GM21723 (cell line): Measurements from ENCODE around the gene ZBTB21.
"Not testable (repeated sequence)": the region's sequence is repeated elsewhere in the genome, so short reads cannot be mapped to it uniquely, and the experiment has no call there.

Experiments
- ATAC-seq: cut with Tn5 transposase; IDR thresholded peaks from one replicate; pipeline ENCODE4 v1.9.1; 2021; ENCODE audit warnings: mild to moderate bottlenecking, moderate library complexity; ENCODE audit not compliant: unreplicated experiment

ZBTB21 gene

GRCh38 chr21:41971891-41972290 lies 38.3 kb downstream of the ZBTB21 start:
- ATAC-seq: no peak

DNA sequence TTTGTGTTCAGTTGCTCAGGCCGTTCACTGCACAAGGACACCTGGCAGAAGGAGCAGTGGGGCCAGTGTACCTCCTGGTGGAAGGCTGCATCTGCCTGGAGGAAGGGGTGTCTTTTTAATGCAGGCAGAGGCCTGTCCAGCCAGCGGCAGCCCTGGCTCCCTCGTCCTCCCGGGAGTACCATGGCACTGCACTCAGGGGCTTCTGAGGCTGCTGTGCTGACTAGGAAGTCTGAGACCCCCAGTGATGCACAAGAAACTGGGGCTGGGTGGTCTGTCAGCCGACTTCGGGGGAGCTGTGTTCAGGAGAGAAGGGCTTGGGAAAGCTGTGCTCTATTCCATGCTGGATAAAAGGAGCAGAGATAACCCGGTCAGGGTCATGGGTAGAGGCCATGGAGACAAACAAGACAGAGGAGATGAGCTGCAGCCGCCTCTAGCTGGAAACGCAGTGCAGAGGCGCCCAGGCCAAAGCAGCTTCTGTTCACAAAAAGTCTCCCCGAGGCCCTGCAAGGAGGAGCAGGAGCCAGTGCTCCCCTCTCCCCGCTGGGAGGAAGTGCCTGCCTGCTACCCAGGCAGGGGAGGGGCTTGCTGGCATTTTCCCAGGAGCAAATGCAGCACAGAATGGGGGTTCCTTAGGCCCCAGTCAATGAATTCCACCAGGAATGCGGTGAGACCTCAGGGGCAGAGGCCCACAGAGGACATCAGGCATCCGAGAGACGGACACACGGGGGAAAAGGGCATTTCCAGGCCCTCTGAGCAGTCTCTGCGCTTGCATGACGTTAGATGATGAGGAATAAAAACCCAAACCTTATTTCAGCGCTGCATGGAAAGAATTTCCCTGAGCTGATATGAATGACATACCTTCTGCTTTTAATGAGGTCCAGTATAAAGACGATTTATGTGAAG lies 39.2 kb downstream of the ZBTB21 start:
- ATAC-seq: no peak

GRCh38 chr21:41970106-41970391 lies 40.1 kb downstream of the ZBTB21 start:
- ATAC-seq: no peak

DNA sequence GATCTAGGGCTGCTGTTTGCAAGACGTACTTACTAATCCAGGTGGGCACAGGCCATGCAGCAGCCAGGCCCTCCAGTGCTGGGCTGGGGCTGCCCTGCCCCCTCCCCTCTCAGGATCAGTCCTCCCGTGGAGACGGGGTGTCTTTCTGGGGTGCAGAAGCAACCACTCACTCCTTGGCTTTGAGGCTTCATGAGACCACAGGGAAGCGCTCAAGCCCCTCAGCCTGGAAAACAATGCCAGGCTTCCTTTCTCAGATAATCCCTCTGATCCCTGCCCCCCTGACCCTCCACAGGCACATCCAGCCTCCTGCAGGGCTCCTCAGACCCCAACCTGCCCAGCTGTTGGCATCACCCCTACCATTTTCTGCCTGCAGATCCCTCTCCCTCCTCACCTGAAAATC lies 42.5 kb downstream of the ZBTB21 start:
- ATAC-seq: no peak

GRCh38 chr21:41966872-41967621 lies 43.1 kb downstream of the ZBTB21 start:
- no peak for ATAC-seq

GRCh38 chr21:41966041-41966833 lies 43.9 kb downstream of the ZBTB21 start:
- ATAC-seq: no peak

GRCh38 chr21:41965461-41966013 lies 44.6 kb downstream of the ZBTB21 start:
- no peak for ATAC-seq

DNA sequence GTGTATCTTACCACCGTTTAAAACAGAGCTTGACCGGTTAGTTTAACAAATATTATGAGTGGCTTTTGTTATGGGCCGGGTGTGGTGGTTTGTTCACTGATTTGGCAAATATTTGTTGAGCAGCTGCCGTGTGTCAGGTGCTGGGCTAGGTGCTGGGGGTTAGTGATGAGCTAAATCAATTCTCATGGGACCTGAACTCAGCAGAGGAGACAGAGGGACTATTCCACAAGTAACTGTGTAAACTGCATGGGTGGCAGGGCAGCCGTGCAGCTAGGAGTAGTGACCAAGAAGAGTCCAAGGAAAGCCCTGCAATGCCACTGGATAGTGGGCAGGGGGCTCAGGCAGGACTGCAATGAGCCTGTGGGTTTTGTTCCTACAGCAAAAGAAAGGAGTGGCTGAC lies 45.1 kb downstream of the ZBTB21 start:
- ATAC-seq: no peak

DNA sequence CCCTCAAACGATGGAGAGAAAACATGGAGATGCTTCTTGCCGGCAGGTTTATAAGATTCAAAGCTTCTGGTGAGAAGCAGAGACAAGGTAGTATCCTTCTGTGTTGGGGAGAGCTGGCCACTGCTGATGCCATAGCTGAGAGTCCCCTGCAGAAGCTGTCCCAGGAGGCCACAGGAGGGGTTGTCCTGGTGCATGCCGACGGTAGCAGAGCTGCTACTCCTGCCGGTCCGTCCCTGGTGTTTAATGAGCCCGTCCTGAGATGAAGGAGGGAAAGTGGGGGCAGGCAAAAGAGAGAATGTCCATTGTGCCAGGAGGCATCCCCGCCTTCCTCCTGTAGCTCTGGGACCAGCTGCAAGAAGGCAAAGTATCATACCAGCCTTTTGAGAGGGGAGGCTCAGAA lies 46.0 kb downstream of the ZBTB21 start:
- no peak for ATAC-seq

GRCh38 chr21:41962425-41962966 lies 47.7 kb downstream of the ZBTB21 start:
- ATAC-seq: no peak

- no peak for ATAC-seq
Measured at GRCh38 chr21:41961753-41962152, 48.4 kb downstream of the ZBTB21 start.

DNA sequence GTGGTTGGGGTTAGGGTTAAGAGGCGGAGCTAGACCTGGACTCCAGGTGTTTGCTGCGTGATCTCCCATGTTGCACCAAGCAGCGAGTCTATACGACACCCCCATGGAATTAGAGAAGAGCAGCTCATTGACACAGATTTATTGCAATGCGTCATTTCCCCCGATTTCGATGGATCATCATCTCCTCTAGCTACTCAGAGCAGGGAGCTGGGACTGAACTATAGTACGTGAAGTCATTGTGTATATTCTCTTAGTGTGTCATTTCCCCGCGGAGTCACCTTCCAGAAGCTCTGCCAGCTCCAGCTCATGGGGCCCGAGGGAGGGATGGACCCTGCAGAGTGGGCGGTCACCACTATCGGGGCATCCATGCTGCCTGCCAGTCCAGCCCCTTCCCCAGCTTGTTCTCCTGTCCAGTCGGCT lies 48.9 kb downstream of the ZBTB21 start:
- ATAC-seq: no peak

- no peak for ATAC-seq
Measured at GRCh38 chr21:41960386-41960785, 49.8 kb downstream of the ZBTB21 start.

- not testable (repeated sequence) for ATAC-seq
Measured at GRCh38 chr21:41959697-41960096, 50.5 kb downstream of the ZBTB21 start.

GRCh38 chr21:41958886-41959563 lies 51.1 kb downstream of the ZBTB21 start:
- ATAC-seq: no peak

GRCh38 chr21:41957991-41958766 lies 52.0 kb downstream of the ZBTB21 start:
- no peak for ATAC-seq

DNA sequence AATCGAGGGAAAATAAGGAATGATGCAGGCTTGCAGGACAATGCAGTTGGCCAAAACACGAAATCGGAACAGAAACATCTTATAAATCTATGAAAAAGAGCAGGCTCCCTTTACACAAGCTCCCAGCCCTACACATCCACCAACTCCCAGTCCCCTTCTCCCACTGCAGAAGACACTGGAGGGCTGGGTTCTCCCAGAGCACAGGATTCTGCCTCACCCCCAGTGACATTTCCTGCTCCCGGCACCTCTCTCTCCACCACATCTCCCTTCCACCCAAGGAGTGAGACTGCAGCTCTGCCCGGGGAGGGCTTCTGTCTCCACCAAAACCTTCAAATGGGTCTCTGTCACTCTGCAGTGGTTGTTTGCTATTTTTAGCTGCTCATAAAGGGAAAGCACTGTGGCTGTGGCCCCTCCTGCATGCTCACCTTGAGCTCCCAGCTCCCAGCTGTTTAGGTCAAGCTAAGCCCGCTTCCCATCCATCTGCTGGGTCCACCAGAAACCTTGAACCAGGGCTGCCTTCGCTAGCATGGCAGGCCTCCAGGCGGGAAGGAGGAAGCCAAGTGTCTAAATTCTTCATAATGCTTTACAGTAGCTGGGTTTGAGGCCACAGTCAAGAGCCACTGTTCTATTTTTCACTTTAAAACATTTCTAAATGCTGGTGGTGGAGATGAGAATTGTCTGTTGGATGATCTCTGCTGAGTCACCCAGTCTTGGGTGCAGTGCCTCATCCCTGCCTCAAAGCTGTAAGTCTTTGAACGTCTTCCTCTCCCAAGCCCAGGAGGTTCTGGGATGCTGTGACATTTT lies 53.0 kb downstream of the ZBTB21 start:
- ATAC-seq: no peak

- ATAC-seq: no peak
Measured at GRCh38 chr21:41955516-41955915, 54.6 kb downstream of the ZBTB21 start.
